ENCODE results near the gene APOL3.
"Not testable (repeated sequence)": the region's sequence is repeated elsewhere in the genome, so short reads cannot be mapped to it uniquely, and the experiment has no call there.

DNA sequence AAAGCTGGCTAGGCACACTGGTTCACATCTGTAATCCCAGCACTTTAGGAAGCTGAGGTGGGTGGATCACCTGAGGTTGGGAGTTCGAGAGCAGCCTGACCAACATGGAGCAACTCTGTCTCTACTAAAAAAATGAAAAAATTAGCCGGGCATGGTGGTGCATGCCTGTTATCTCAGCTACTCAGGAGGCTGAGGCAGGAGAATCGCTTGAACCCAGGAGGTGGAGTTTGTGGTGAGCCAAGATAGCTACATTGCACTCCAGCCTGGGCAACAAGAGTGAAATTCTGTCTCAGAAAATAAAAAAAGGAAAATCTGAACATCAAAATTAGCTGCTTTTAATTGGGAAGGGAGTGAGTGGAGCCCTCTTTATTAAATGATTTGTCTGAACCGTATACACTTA is 7.7 kb downstream of the APOL3 start:
- TF ChIP-seq, protein P1, sequence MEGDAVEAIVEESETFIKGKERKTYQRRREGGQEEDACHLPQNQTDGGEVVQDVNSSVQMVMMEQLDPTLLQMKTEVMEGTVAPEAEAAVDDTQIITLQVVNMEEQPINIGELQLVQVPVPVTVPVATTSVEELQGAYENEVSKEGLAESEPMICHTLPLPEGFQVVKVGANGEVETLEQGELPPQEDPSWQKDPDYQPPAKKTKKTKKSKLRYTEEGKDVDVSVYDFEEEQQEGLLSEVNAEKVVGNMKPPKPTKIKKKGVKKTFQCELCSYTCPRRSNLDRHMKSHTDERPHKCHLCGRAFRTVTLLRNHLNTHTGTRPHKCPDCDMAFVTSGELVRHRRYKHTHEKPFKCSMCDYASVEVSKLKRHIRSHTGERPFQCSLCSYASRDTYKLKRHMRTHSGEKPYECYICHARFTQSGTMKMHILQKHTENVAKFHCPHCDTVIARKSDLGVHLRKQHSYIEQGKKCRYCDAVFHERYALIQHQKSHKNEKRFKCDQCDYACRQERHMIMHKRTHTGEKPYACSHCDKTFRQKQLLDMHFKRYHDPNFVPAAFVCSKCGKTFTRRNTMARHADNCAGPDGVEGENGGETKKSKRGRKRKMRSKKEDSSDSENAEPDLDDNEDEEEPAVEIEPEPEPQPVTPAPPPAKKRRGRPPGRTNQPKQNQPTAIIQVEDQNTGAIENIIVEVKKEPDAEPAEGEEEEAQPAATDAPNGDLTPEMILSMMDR (IDR thresholded peaks at IDR 0.05; ENCODE audit: extremely low read depth in 1 of 2, insufficient read depth in 1 of 2, low read depth in 1 of 2, low read length in 2 of 2) = not testable (repeated sequence)
- not testable (repeated sequence) for TF ChIP-seq FOS (IDR thresholded peaks at IDR 0.05; ENCODE audit: borderline replicate concordance, insufficient read depth, low read length); POLR2A (IDR thresholded peaks at IDR 0.05; ENCODE audit: low read depth, low read length); EZH2 (IDR thresholded peaks at IDR 0.05; ENCODE audit: borderline replicate concordance, low read depth, low read length, severe bottlenecking)

All from endothelial cell of umbilical vein (primary cell).